Right lobe of liver (tissue), 6 donors: Measurements from ENCODE around the gene CFAP92. TPM values are rescaled to one million over a fixed set of nuclear protein-coding genes. Genes with fewer than 3 reads are reported as not detected.
A peak's percentile ranks its signal among the peaks of the same experiment; 100 is the strongest.

Source experiments
- ATAC-seq, 4 donors: fragments of 200-7000 bp; cut with Tn5 transposase; one replicate each; pipeline ENCODE4 v1.9.1; 2020; ENCODE audit warnings: mild to moderate bottlenecking in 4 of 4, moderate library complexity in 4 of 4
- DNase-seq, 3 donors: peaks; one replicate each; pipeline ENCODE4 v3.0.0-alpha.2; 2020
- H3K27ac ChIP-seq, 3 donors: fragments of 200-600 bp; one replicate each; pipeline ENCODE4 v1.8.0; 2022
- H3K27me3 ChIP-seq, 2 donors: fragments of 200-600 bp; one replicate each; pipeline ENCODE4 v1.8.0; 2022
- H3K36me3 ChIP-seq, 4 donors: fragments of 200-600 bp; sonication (generic) in 1 of 4; one replicate each; pipeline versions ENCODE4 v1.5.1 to v1.8.0; 2017 to 2022; ENCODE audit warnings: control low read depth in 1 of 4
- H3K4me1 ChIP-seq, 4 donors: fragments of 200-600 bp; sonication (generic) in 1 of 4; one replicate each; pipeline versions ENCODE4 v1.5.1 to v1.8.0; 2017 to 2022; ENCODE audit warnings: control low read depth in 1 of 4
- H3K4me3 ChIP-seq, 3 donors: fragments of 200-600 bp; one replicate each; pipeline ENCODE4 v1.8.0; 2022
- H3K9me3 ChIP-seq, 4 donors: fragments of 200-600 bp; sonication (generic) in 1 of 4; one replicate each; pipeline versions ENCODE4 v1.5.1 to v1.8.0; 2017 to 2022; ENCODE audit warnings: control low read depth in 1 of 4
- CTCF ChIP-seq, 4 donors: fragments of 200-600 bp in 3 of 4; fragments of 450-650 bp in 1 of 4; IDR thresholded peaks; one replicate each; pipeline versions ENCODE4 v1.5.1 to v1.8.0; 2016 to 2022; ENCODE audit warnings: antibody characterized with exemption in 4 of 4, mild to moderate bottlenecking in 2 of 4
- POLR2A ChIP-seq: fragments of 450-650 bp; IDR thresholded peaks from one replicate; pipeline ENCODE4 v1.6.1; 2017; ENCODE audit warnings: antibody characterized with exemption, mild to moderate bottlenecking
- WGBS: methylation state at CpG from one replicate; pipeline ENCODE4 v1.1.6; 2018; ENCODE audit warnings: low coverage, low lambda C conversion rate; ENCODE audit not compliant: insufficient coverage; ENCODE audit errors: missing lambda C conversion rate; 5-methylcytosine and 5-hydroxymethylcytosine counted together
- intact Hi-C, 2 donors: fragments of 100-400 bp; cut with DNase I; formaldehyde crosslinking; loops; one replicate each; pipeline versions ENCODE4 v1.11.2 to v1.14.1; 2022
- total RNA-seq, 6 experiments: library from RNA; depleted of rRNA in 2 of 6; stranded (reverse); fragments of >200 nt in 2 of 6; fragmentation: NEBNext Ultra II Directional in 3 of 6; extraction: Animal tissue kit (Norgen Biotek cat#: 25700) in 3 of 6; gene quantifications; one replicate each; pipeline versions ENCODE4 v1.1.0 to v1.2.4, GENCODE V29; 2016 to 2023
- donor health status: DM: no; HTN: yes; CAD: no.
- donor health status: DM: no; HTN: no; CAD: no.
- donor health status: DM: no; HTN: no; CAD: no.
- donor health status: DM: no; HTN: yes; CAD: no.
- donor health status: DM: no; HTN: yes; CAD: no.

CFAP92 gene
- total RNA-seq, 6 experiments from 2014 or later = 0.05 to 0.21 (median 0.08) TPM; not detected in 2

GRCh38 chr3:128942161-128942952, 51.5 kb downstream of the CFAP92 start:
- intact Hi-C loops = no loop called here
- Histone ChIP-seq H3K4me3 (no peak overlapping the region), H3K4me1 (no peaks in the 10 kb centered on the region), H3K9me3 (no peaks in the 10 kb centered on the region), H3K27me3 (no peaks in the 10 kb centered on the region), H3K27ac (no peak overlapping the region), H3K36me3 (no peaks in the 10 kb centered on the region)
- no peak for TF ChIP-seq POLR2A
- no peak for TF ChIP-seq CTCF (IDR thresholded peaks at IDR 0.05)
- WGBS = 76% methylated on average over 6 of the region's 15 CpGs
- ATAC-seq (peak in 1 of 4 donors; percentile 40), DNase-seq (no peak)

- Histone ChIP-seq H3K9me3 (no peaks in the 10 kb centered on the region), H3K27me3 (no peaks in the 10 kb centered on the region), H3K4me3 (no peak overlapping the region), H3K36me3 (no peaks in the 10 kb centered on the region), H3K27ac (no peak overlapping the region), H3K4me1 (no peaks in the 10 kb centered on the region)
- TF ChIP-seq POLR2A (no peak), CTCF (IDR thresholded peaks at IDR 0.05) (no peak)
- no peak for DNase-seq
- intact Hi-C loops = no loop called here
- ATAC-seq = no peak
- 90% methylated on average over 1 of the region's 1 CpG for WGBS
Observed at GRCh38 chr3:128940252-128940651, 53.6 kb downstream of the CFAP92 start.

GRCh38 chr3:128936341-128936740, 57.5 kb downstream of the CFAP92 start:
- H3K9me3 ChIP-seq = no peaks in the 10 kb centered on the region
- 70% methylated on average over 4 of the region's 4 CpGs for WGBS

GRCh38 chr3:128935922-128936321, 58.0 kb downstream of the CFAP92 start:
- Histone ChIP-seq H3K27me3 (no peaks in the 10 kb centered on the region), H3K27ac (no peak overlapping the region), H3K4me1 (no peaks in the 10 kb centered on the region), H3K9me3 (no peaks in the 10 kb centered on the region), H3K36me3 (no peaks in the 10 kb centered on the region), H3K4me3 (no peak overlapping the region)
- TF ChIP-seq POLR2A (no peak), CTCF (IDR thresholded peaks at IDR 0.05) (no peak)
- intact Hi-C loops = no loop called here
- DNase-seq (no peak), ATAC-seq (no peak)
- 29% methylated on average over 2 of the region's 2 CpGs for WGBS

More at GRCh38 chr3:128936341-128936740, 57.5 kb downstream of the CFAP92 start:
- DNase-seq (no peak), ATAC-seq (no peak)
- Histone ChIP-seq H3K4me3 (no peak overlapping the region), H3K36me3 (no peaks in the 10 kb centered on the region), H3K4me1 (no peaks in the 10 kb centered on the region), H3K27ac (no peak overlapping the region), H3K27me3 (no peaks in the 10 kb centered on the region)
- no peak for TF ChIP-seq CTCF (IDR thresholded peaks at IDR 0.05)
- no peak for TF ChIP-seq POLR2A
- intact Hi-C loops = no loop called here
